Mucosa of descending colon (tissue), 3 donors: ENCODE results near the gene PRM2. TPM values are rescaled to one million over a fixed set of nuclear protein-coding genes. Genes with fewer than 3 reads are reported as not detected.

Source experiments
- ATAC-seq: fragments of 200-7000 bp; cut with Tn5 transposase; one replicate; pipeline ENCODE4 v1.9.1; 2020; ENCODE audit warnings: mild to moderate bottlenecking, moderate library complexity
- DNase-seq, 3 donors: peaks; one replicate each; pipeline ENCODE4 v3.0.0-alpha.2; 2020
- H3K36me3 ChIP-seq: fragments of 200-600 bp; one replicate; pipeline ENCODE4 v1.8.0; 2021; ENCODE audit warnings: low read depth, mild to moderate bottlenecking
- H3K4me1 ChIP-seq: fragments of 200-600 bp; one replicate; pipeline ENCODE4 v1.8.0; 2021; ENCODE audit warnings: low read depth, mild to moderate bottlenecking
- H3K4me3 ChIP-seq: fragments of 200-600 bp; one replicate; pipeline ENCODE4 v1.8.0; 2021; ENCODE audit warnings: mild to moderate bottlenecking
- H3K9me3 ChIP-seq: fragments of 200-600 bp; one replicate; pipeline ENCODE4 v1.8.0; 2021; ENCODE audit warnings: mild to moderate bottlenecking
- CTCF ChIP-seq: fragments of 200-600 bp; IDR thresholded peaks from one replicate; pipeline ENCODE4 v1.8.0; 2022; ENCODE audit warnings: antibody characterized with exemption, mild to moderate bottlenecking
- intact Hi-C, 2 donors: fragments of 100-400 bp; cut with DNase I in 1 of 2; cut with micrococcal nuclease in 1 of 2; formaldehyde crosslinking; loops; one replicate each; pipeline versions ENCODE4 v1.11.0 to v1.11.1; 2022; cut with DNase I, micrococcal nuclease
- total RNA-seq, 3 donors: library from RNA; stranded (reverse); fragmentation: NEBNext Ultra II Directional in 2 of 3; extraction: Animal tissue kit (Norgen Biotek cat#: 25700) in 2 of 3; gene quantifications; one replicate each; pipeline versions ENCODE4 v1.2.1 to v1.2.4, GENCODE V29; 2021 to 2023
- donor health status: DM: no; HTN: no; CAD: no; lungs with moderate emphysema.
- donor health status: DM: no; HTN: no; CAD: no.
- donor health status: DM: no; HTN: yes; CAD: no.

PRM2 gene
- total RNA-seq, 3 donors from 2014 or later = not detected

DNA sequence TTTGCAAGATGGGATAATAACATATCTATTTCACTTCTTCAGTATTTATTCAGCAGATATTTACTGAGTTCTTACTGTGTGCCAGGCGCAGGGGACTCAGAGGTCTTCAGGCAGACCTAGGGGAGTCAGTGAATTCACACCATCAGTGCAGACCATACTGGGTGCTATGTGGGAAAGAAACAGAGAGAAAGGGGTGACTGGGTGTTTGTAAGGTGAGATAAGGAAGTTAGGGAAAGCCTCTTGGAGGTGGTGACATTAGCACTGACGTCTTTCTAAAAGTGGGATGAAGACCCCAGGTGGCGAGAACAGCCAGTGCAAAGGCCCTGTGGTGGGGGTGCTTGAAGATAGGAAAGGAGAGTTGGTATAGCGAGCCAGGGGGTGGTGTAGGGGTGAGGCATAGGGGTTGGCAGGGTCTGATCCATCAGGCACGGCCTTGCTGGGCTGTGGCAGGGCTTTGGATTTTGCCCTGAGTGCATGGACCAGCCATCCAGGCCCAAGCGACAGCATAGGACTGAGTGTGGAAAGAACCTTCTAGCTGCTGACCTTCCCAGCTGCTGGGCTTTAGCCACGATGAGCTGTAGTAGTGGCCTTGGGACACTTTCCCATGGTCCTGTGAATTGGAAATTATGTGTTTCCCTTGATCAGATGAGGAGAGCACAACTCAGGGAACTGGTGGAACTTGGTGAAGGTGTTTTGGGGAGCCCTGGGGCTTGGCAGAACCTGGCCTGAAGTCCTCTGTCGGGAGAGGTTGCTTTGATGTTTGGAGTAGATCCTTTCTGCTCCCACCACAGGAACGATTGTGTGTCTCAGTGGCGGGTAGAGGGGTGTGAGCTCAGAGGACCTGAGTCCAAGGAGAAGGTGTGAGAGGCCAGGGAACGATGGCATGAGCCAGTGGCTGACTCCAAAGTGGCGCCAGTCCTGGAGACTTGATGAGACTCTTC lies 16.4 kb downstream of the PRM2 start:
- TF ChIP-seq CTCF = no peak
- DNase-seq (no peak), ATAC-seq (no peak)
- H3K4me1 ChIP-seq = peaks cover 32% of the 10 kb centered on the region
- no peaks in the 10 kb centered on the region for H3K36me3 ChIP-seq
- H3K4me3 ChIP-seq = no peak overlapping the region
- H3K9me3 ChIP-seq = no peaks in the 10 kb centered on the region
- intact Hi-C loops = loop anchor here (5.0 to 10.0 kb wide), 4 partner anchors 85 to 288 kb away; partner anchors contain the start of gene RMI2 (in 1 of the 2)

- Histone ChIP-seq H3K4me3 (no peak overlapping the region), H3K36me3 (no peaks in the 10 kb centered on the region), H3K9me3 (no peaks in the 10 kb centered on the region), H3K4me1 (peaks cover 25% of the 10 kb centered on the region)
- DNase-seq (peak; percentile 64 to 72 (median 70)), ATAC-seq (peak; percentile 0)
- intact Hi-C loops = loop anchor here (5.0 to 10.0 kb wide), 2 partner anchors 284 to 287 kb away; no protein-coding TSS in a partner anchor
- no peak for TF ChIP-seq CTCF
These were observed 17.5 kb downstream of the PRM2 start for GRCh38 chr16:11258553-11259492.

DNA sequence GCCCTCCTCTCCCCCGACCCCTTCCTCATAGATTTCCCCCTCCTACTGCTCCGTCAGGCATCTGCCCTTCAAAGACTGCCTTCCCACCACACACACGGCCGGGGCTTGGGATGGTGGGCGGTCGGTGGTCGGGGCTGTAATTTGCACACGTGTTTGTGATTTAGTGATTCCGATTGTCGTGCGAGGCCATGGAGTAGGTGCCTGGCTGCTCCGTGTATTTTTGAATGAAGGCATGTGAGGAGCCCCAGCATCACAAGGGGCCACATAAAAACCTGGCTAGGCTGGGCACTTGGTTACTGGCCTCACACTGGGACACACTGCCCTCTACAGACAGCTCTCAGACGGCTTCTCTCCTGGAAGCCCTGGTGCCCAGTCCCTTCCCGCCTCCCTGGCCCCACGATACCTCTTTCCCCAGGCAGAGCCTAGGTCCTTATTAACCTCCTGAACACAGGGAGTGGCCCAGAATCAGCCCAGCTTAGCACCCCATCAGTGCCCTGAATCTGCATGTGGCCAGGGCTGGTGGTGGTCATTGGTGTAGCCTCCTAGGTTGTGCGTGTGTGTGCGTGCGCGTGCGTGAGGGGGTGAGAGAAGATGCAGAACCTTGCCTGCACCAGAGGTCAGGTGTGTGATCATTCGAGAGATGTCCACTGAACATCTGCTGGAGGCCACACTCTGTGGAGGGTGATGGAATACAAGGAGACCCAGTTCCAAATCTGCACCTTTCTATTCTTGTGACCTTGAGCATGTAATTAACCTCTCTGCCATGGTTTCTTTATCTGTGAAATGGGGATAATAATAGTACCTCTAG lies 18.9 kb downstream of the PRM2 start:
- intact Hi-C loops = loop anchor here (5.0 to 10.0 kb wide), 2 partner anchors 283 to 285 kb away; no protein-coding TSS in a partner anchor
- DNase-seq (peak; percentile 80 to 89 (median 80)), ATAC-seq (peak; percentile 58)
- TF ChIP-seq CTCF = peak; percentile 63
- no peaks in the 10 kb centered on the region for H3K9me3 ChIP-seq
- peaks cover 18% of the 10 kb centered on the region for H3K4me1 ChIP-seq
- no peaks in the 10 kb centered on the region for H3K36me3 ChIP-seq
- H3K4me3 ChIP-seq = no peak overlapping the region

- H3K9me3 ChIP-seq = no peaks in the 10 kb centered on the region
- ATAC-seq (peak; percentile 34), DNase-seq (peak in 1 of 3 donors; percentile 67)
- intact Hi-C loops = loop anchor here (5.0 to 10.0 kb wide), 2 partner anchors 282 to 284 kb away; no protein-coding TSS in a partner anchor
- TF ChIP-seq CTCF = no peak
- no peaks in the 10 kb centered on the region for H3K36me3 ChIP-seq
- peaks cover 18% of the 10 kb centered on the region for H3K4me1 ChIP-seq
- peak overlapping the region; percentile 63 for H3K4me3 ChIP-seq
These were observed 19.6 kb downstream of the PRM2 start for GRCh38 chr16:11256661-11257130.
